NCI-H748 treated with DMSO at 0.1 percent for 48 hours (cell line): ENCODE measurements around the gene PIK3C3.
"Not testable (repeated sequence)": the region's sequence is repeated elsewhere in the genome, so short reads cannot be mapped to it uniquely, and the experiment has no call there.

Experiments
- DNase-seq: peaks from one replicate; lab custom pipeline; 2025; lab: John Stamatoyannopoulos, UW

PIK3C3 gene

DNA sequence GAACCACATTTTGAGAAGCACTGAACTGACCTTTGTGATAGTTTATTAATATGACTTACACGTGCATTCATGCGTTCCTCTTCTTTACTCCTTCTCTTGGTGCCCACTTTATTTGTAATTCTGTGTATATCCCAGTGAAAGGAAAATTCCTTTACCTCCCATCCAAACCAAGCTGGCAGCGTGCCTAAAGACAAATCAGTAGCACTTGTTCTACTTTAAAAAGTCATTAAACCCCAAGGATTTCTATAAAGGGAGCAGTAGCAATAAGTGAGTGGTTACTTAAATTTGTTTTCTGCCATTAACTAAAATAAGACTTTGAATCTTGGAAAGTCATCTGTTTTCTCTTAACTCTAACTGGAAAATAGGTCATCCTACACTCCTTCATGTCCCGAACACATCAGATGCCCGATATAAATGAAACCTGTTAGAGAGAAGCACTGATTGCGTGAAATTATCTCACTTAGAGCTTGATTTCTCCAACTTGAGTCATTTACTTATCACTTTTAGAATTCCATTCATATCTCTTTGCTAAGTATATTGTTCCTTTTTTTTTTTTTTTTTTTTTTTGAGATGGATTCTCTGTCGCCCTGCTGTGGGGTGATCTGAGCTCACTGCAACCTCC, 10.7 kb downstream of the PIK3C3 start:
- DNase-seq, result no peak

- DNase-seq, result no peak
Observed at GRCh38 chr18:41966943-41967342, 11.9 kb downstream of the PIK3C3 start.

DNA sequence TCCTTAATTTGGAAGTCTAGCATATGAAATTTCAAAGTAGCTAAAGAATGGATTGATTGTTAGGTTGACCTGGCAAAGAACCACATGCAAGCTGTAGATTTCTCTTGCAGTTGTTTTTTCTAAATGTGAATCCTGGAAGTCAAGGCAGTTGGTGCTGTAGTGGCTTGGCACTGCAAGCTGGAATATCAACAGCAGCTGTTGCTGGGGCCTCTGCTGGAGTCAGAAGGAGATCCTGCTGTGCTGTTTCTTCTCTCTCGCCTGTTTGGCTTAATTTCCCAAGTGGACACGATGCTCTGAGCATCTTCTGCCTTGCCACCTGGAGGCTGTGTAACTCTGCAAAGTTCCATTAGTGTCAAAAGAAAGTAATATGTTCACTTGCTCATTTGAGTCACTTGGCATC, 12.6 kb downstream of the PIK3C3 start:
- no peak for DNase-seq

GRCh38 chr18:41969881-41970280, 14.8 kb downstream of the PIK3C3 start:
- no peak for DNase-seq

- no peak for DNase-seq
Observed at GRCh38 chr18:41972067-41972925, 17.3 kb downstream of the PIK3C3 start.

GRCh38 chr18:41973983-41974382, 18.9 kb downstream of the PIK3C3 start:
- no peak for DNase-seq

DNA sequence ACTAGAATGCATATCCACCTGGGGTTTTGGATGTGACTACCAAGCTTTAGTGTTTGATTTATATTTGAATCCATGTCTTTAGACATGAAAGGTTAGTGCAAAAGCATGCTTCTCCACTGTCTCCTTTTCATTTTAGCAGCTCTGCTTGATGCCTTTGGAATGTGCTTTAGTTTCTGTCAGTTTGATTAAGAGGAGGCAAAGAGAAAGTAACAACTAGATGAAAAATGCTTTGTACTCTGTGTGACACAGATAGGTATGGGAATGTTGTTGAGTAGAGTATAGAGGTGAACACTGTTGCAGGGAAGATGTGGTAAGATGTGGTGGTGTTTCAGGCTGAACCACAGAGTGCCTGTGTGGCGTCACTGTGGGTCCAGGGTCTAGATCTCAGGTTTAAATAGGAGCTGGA, 19.8 kb downstream of the PIK3C3 start:
- no peak for DNase-seq

DNA sequence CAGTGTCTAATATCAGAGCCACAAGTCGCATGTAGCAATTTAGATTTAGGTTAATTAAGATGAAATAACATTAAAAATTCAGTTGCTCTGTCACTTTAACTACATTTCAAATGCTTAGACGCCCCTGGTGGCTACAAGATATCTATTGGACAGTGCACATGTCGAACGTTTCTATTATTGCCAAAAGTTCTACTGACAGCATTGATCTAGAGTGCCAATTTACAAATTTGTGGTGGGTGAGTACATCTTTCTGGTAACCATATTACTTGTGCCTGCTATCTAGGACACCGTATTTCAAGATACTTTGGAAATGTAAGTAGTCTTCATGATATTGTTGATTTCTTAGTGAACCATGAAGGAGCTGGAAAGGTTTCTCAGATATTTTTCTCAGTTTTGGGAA, 20.2 kb downstream of the PIK3C3 start:
- no peak for DNase-seq

GRCh38 chr18:41977233-41977632, 22.2 kb downstream of the PIK3C3 start:
- DNase-seq, result no peak

- no peak for DNase-seq
Observed at GRCh38 chr18:41982942-41983660, 28.1 kb downstream of the PIK3C3 start.

GRCh38 chr18:41985914-41986313, 30.9 kb downstream of the PIK3C3 start:
- no peak for DNase-seq

DNA sequence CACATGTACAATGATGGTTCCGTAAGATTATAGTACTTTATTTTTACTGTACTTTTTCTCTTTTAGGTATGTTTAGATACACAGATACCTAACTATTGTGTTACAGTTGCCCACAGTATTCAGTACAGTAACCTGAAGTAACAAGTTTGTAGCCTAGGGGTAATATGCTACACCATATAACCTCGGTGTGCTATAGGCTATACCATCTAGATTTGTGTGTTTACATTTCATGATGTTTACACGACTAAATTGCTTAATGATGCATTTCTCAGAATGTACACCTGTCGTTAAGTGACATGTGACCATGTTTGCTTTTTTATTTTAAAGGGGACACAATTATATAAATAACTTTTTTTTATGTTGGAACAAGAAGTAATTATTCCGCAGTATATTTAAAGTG, 34.5 kb downstream of the PIK3C3 start:
- peak; percentile 95 for DNase-seq

- no peak for DNase-seq
Observed at GRCh38 chr18:41992066-41992465, 37.0 kb downstream of the PIK3C3 start.

DNA sequence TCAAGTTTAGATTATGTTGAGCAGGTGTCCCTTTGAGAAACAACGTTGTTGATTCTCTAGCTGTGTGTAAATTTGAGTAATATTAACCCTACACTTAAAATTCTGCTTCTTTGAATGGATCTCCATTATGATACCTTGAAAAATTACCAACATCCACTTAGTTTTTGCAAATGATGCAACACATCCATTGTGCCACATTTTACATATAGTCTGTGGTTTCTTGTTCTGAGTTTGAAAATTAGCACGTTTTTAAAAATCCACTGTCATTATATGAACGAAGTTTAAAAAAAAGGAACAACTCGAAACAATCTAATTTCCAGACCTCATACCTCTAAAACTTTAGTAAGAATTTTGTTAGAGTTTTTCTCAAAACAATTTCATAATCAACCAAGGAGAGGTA, 37.7 kb downstream of the PIK3C3 start:
- DNase-seq, result no peak

DNA sequence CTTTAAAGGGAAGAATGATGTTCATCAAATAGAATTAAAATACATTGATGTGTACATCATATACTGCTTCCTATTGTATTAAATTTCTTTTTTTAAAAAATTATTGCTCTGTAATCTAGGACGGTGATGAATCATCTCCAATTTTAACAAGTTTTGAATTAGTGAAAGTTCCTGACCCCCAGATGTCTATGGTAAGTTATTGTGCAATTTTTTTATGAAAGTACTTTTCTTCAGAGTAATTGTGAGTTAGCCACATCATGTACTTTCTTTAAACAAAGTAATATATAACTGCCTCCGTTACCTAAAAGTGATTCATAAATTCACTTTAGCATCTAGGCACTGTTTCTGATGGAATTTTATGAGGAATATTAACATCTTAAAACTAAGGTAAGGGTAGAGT, 38.1 kb downstream of the PIK3C3 start:
- no peak for DNase-seq

GRCh38 chr18:41996020-41996419, 41.0 kb downstream of the PIK3C3 start:
- no peak for DNase-seq

DNA sequence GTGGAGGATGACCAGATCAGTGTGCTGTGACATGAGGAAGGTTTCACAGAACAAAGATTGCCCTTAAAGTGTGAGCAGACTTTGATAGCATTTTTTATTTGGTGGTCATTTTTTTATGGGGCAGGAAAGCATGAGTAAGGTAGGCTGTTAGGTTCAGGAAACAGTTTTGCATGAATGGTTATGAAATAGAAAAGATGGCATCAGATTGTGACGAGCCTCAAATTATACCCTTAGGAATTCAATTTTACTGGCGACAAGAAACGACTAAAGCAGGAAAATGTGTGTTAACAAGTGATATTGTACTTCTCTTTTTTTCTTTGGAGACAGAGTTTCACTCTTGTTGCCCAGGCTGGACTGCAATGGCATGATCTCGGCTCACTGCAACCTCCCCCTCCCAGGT, 44.7 kb downstream of the PIK3C3 start:
- no peak for DNase-seq

DNA sequence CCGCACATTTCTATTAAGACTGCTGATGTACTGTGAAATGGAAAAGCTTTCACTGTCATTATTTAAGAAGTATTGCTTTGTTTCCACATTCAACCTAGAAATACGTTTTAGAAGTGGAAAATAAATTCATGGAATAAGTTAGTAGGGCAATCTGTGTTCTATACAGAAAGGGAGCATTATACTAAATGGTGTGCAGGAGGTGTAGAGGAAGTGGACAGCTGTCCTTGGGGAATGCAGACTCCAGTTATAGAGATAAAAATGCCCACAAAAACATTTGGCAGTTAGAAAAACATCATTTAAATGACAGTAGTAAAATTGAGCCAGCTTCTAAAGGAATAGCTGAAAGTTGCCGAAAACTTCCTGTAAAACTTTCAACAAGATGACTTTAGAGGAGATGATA, 46.8 kb downstream of the PIK3C3 start:
- DNase-seq, result no peak

GRCh38 chr18:42004653-42005052, 49.6 kb downstream of the PIK3C3 start:
- DNase-seq, result no peak

- DNase-seq, result no peak
Observed at GRCh38 chr18:42005782-42006181, 50.7 kb downstream of the PIK3C3 start.

- not testable (repeated sequence) for DNase-seq
Observed at GRCh38 chr18:42009457-42009856, 54.4 kb downstream of the PIK3C3 start.

DNA sequence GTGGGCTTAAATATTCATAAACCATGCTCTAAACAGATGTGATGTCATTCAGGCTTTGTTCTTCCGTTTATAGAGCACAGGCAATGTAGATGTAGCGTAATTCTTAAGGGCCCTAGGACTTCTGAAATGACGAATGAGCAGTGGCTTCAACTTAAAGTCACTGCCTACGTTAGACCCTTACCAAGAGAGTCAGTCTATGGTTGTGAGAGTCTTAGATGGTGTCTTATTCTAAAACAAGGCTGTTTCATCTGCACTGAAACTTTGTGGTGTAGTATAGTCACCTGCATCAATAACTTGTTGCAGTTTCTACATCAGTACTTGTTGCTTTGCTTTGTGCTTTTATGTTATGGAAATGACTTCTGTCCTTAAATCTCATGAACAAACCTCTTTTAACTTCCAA, 56.0 kb downstream of the PIK3C3 start:
- DNase-seq, result no peak

DNA sequence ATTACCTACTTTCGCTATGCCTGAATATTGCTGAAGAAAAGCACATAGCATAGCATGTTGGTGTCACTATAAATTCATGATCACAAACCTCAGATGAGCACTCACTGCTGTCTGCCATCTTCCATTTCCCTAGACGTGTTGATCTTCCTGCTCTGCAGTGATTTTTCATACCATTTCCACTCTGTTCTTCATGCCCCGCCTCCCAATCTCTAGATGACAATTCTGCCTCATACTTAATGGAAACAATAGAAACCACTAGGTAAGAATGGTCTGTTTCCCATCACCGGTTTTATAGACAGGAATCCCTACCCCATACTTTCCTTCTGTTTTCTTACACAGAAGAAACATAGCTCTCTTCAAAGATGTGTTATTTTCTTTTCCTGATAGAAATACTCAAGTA, 63.8 kb downstream of the PIK3C3 start:
- DNase-seq, result no peak
